Peyer's patch (tissue), 4 donors: ENCODE results near the gene EIF4A3. TPM values are rescaled to one million over a fixed set of nuclear protein-coding genes. Genes with fewer than 3 reads are reported as not detected.
A peak's percentile ranks its signal among the peaks of the same experiment; 100 is the strongest.

Experiments used
- DNase-seq, 3 donors: peaks; one replicate each; pipeline ENCODE4 v3.0.0-alpha.2; 2017 to 2019
- H3K27ac ChIP-seq, 4 donors: fragments of 200-600 bp; sonication (generic); one replicate each; pipeline ENCODE4 v1.5.1; 2016 to 2019
- H3K27me3 ChIP-seq, 2 donors: fragments of 200-600 bp; sonication (generic); one replicate each; pipeline ENCODE4 v1.5.1; 2019
- H3K36me3 ChIP-seq, 3 donors: fragments of 200-600 bp; sonication (generic); one replicate each; pipeline ENCODE4 v1.5.1; 2016 to 2019
- H3K4me1 ChIP-seq, 4 donors: fragments of 200-600 bp; sonication (generic); one replicate each; pipeline ENCODE4 v1.5.1; 2016 to 2019
- H3K4me3 ChIP-seq, 4 donors: fragments of 200-600 bp; sonication (generic); 1 replicate in 3 of 4; 2 replicates in 1 of 4; pipeline ENCODE4 v1.5.1; 2016 to 2019; ENCODE audit warnings: mild to moderate bottlenecking in 1 of 4
- H3K9me3 ChIP-seq, 4 donors: fragments of 200-600 bp; sonication (generic); one replicate each; pipeline ENCODE4 v1.5.1; 2016 to 2019; ENCODE audit warnings: mild to moderate bottlenecking in 1 of 4
- CTCF ChIP-seq, 6 experiments: fragments of 450-650 bp in 4 of 6; fragments of 200-600 bp in 2 of 6; sonication (generic) in 1 of 6; IDR thresholded peaks; one replicate each; pipeline ENCODE4 v1.5.1; 2017 to 2019; ENCODE audit warnings: antibody characterized with exemption in 6 of 6, mild to moderate bottlenecking in 3 of 6, moderate library complexity in 1 of 6
- POLR2A ChIP-seq, 2 donors: fragments of 450-650 bp; IDR thresholded peaks; one replicate each; pipeline ENCODE4 v1.5.1; 2017; ENCODE audit warnings: antibody characterized with exemption in 2 of 2, mild to moderate bottlenecking in 2 of 2, moderate library complexity in 2 of 2
- total RNA-seq, 4 donors: library from RNA; depleted of rRNA; stranded (reverse); fragments of >200 nt; gene quantifications; one replicate each; pipeline ENCODE4 v1.1.0, GENCODE V29; 2016

The EIF4A3 gene
- total RNA-seq, 4 donors from 2014 or later = 29.0 to 66.8 (median 46.1) TPM

DNA sequence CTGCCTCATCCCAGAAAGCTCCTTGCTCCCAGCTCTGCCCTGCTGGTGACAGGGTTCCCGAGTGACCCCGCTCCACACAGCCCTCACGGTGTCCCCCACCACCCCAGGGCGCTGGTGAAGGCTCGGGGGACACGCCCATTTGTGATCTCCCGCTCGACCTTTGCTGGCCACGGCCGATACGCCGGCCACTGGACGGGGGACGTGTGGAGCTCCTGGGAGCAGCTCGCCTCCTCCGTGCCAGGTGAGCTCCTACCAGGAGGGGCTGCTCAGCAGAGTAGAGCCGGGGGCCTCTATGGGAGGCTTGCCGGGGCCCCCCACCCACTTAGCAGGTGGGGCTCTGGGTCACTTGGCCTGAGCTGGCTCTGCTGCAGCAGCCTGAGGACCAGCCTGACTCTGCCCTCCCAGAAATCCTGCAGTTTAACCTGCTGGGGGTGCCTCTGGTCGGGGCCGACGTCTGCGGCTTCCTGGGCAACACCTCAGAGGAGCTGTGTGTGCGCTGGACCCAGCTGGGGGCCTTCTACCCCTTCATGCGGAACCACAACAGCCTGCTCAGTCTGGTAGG, 34.4 kb downstream of the EIF4A3 start:
- no peaks in the 10 kb centered on the region for H3K36me3 ChIP-seq
- H3K9me3 ChIP-seq = no peaks in the 10 kb centered on the region
- peak in 1 of 3 donors; percentile 39 for DNase-seq
- H3K4me3 ChIP-seq = no peak overlapping the region
- no peaks in the 10 kb centered on the region for H3K27me3 ChIP-seq
- H3K27ac ChIP-seq = no peak overlapping the region
- TF ChIP-seq POLR2A (IDR thresholded peaks at IDR 0.05) = no peak
- no peak for TF ChIP-seq CTCF (IDR thresholded peaks at IDR 0.05)
- H3K4me1 ChIP-seq = peaks cover 0 to 4% (median 0%) of the 10 kb centered on the region in 4 donors

GRCh38 chr17:80111702-80112470, 35.0 kb downstream of the EIF4A3 start:
- peak in 1 of 3 donors; percentile 42 for DNase-seq
- no peaks in the 10 kb centered on the region for H3K27me3 ChIP-seq
- peaks cover 0 to 4% (median 0%) of the 10 kb centered on the region in 4 donors for H3K4me1 ChIP-seq
- no peaks in the 10 kb centered on the region for H3K36me3 ChIP-seq
- H3K27ac ChIP-seq = no peak overlapping the region
- H3K9me3 ChIP-seq = no peaks in the 10 kb centered on the region
- H3K4me3 ChIP-seq = no peak overlapping the region
- no peak for TF ChIP-seq POLR2A (IDR thresholded peaks at IDR 0.05)
- no peak for TF ChIP-seq CTCF (IDR thresholded peaks at IDR 0.05)

DNA sequence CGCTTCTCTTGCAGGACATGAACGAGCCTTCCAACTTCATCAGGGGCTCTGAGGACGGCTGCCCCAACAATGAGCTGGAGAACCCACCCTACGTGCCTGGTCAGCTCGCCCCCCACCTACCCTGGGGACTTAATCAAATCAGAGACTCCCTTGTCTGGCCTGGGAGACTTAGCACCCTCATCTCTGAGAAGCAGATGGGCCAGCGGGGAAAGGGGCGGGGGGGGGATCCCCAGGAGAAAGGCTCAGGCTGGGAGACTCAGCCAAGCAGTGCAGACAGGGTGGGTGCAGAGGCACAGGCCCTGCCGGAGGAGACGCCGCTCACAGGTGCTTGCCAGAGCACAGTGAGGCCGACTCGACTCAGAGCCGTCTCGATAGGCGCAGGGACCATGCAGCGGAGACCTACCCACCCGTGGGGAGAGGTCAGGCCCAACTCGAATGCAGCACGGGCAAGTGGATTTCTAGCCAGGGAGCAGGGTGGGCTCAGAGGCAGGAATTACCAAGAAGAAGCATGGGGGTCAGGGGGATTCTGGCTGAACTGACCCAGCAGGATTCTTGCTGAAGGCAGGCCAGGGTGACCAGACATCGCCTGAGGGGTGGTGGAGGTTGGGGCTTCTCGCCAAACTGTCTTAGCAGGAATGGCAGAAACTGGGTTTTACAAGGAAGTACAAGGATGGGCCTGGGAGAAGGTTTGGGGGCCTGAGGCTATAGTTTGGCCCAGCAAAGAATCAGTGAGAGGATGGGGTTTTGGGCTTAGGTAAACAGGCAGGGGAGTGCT, 35.8 kb downstream of the EIF4A3 start:
- H3K27me3 ChIP-seq = no peaks in the 10 kb centered on the region
- no peaks in the 10 kb centered on the region for H3K9me3 ChIP-seq
- TF ChIP-seq POLR2A (IDR thresholded peaks at IDR 0.05) (no peak), CTCF (IDR thresholded peaks at IDR 0.05) (no peak)
- H3K36me3 ChIP-seq = no peaks in the 10 kb centered on the region
- no peak overlapping the region for H3K4me3 ChIP-seq
- H3K4me1 ChIP-seq = peaks cover 0 to 4% (median 0%) of the 10 kb centered on the region in 4 donors
- H3K27ac ChIP-seq = no peak overlapping the region
- peak in 1 of 3 donors; percentile 36 for DNase-seq

DNA sequence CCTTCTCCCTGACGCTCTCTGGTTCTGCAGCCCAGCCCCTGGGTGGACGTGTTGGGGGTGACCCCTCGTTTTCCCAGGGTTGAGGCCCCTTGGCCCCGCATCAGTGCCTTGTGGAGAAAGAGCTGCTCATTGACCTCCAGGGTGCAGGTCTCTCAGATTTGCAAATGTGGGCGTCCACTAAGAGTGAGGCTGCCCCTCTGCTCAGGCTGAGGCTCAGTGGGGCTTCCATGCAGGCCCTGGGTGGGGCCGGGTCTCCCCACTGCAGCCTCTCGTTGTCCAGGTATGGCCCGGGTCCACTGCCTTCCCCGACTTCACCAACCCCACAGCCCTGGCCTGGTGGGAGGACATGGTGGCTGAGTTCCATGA, 36.5 kb downstream of the EIF4A3 start:
- H3K4me3 ChIP-seq = no peak overlapping the region
- TF ChIP-seq POLR2A (IDR thresholded peaks at IDR 0.05) (no peak), CTCF (IDR thresholded peaks at IDR 0.05) (no peak)
- no peaks in the 10 kb centered on the region for H3K9me3 ChIP-seq
- no peak for DNase-seq
- peaks cover 0 to 4% (median 0%) of the 10 kb centered on the region in 4 donors for H3K4me1 ChIP-seq
- H3K27me3 ChIP-seq = no peaks in the 10 kb centered on the region
- no peak overlapping the region for H3K27ac ChIP-seq
- H3K36me3 ChIP-seq = no peaks in the 10 kb centered on the region

DNA sequence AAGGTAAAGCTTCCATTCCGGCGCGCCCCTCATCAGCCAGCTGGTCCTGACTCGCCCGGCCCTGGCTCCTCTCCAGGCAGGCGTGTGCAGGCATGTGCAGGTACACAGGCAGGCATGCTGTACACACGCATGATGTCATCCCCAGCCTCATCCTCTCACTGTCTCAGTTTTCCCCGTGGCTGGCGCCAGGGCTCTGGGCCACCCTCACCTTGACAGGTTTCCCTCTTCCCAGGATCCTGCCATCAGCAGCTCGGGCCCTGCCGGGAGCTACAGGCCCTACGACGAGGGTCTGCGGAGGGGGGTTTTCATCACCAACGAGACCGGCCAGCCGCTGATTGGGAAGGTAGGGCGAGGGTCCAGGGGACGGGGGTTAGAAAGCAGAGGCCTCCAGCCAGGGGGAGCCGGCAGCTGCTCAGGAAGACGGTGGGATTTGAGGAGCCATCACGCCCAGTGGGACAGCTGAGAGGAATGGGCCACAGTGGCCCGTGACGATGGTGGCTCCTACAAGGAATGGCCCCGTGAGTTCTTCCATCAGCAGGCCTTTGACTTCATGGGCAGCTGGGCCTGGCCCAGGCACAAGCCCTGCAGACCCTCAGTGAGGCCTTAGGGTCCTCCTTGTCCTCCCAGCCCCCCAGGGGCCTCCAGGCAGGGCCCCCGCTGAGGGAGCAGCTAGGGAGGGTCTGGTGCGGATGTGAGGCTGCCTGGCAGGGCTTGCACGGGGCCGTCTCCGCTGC, 37.0 kb downstream of the EIF4A3 start:
- TF ChIP-seq CTCF (IDR thresholded peaks at IDR 0.05) = no peak
- TF ChIP-seq POLR2A (IDR thresholded peaks at IDR 0.05) = no peak
- peak in 1 of 3 donors; percentile 36 for DNase-seq
- Histone ChIP-seq H3K36me3 (no peaks in the 10 kb centered on the region), H3K27me3 (no peaks in the 10 kb centered on the region), H3K27ac (no peak overlapping the region), H3K9me3 (no peaks in the 10 kb centered on the region), H3K4me3 (no peak overlapping the region), H3K4me1 (peaks cover 0 to 4% (median 0%) of the 10 kb centered on the region in 4 donors)
